GM08714 (cell line): Measurements from ENCODE around the gene RUNX1.

ENCODE experiments used
- H3K4me3 ChIP-seq: fragments of 200-500 bp; sonication (Bioruptor generic); 2 replicates; pipeline ENCODE4 v1.5.1; 2014; ENCODE audit warnings: mild to moderate bottlenecking, low read length, inconsistent platforms
- ZNF274 ChIP-seq: IDR thresholded peaks from 2 replicates; pipeline ENCODE4 v1.6.1; 2012; ENCODE audit warnings: mild to moderate bottlenecking, low read depth, low read length

Gene RUNX1

GRCh38 chr21:35036465-35037383, 12.4 kb downstream of the RUNX1 start:
- H3K4me3 ChIP-seq: no peak overlapping the region
- TF ChIP-seq ZNF274: no peak

- no peak for TF ChIP-seq ZNF274
- no peak overlapping the region for H3K4me3 ChIP-seq
Observed at GRCh38 chr21:35035581-35035980, 13.5 kb downstream of the RUNX1 start.

GRCh38 chr21:35035116-35035515, 14.0 kb downstream of the RUNX1 start:
- TF ChIP-seq ZNF274: no peak
- no peak overlapping the region for H3K4me3 ChIP-seq

GRCh38 chr21:35034203-35034926, 14.7 kb downstream of the RUNX1 start:
- TF ChIP-seq ZNF274: no peak
- no peak overlapping the region for H3K4me3 ChIP-seq

- H3K4me3 ChIP-seq: no peak overlapping the region
Observed at GRCh38 chr21:35032474-35033263, 16.4 kb downstream of the RUNX1 start.

GRCh38 chr21:35028451-35028978, 20.6 kb downstream of the RUNX1 start:
- TF ChIP-seq ZNF274: no peak
- no peak overlapping the region for H3K4me3 ChIP-seq

More at GRCh38 chr21:35032474-35033263, 16.4 kb downstream of the RUNX1 start:
- TF ChIP-seq ZNF274: no peak

GRCh38 chr21:35027563-35028450, 21.3 kb downstream of the RUNX1 start:
- H3K4me3 ChIP-seq: no peak overlapping the region
- TF ChIP-seq ZNF274: no peak

GRCh38 chr21:35026617-35027562, 22.2 kb downstream of the RUNX1 start:
- no peak for TF ChIP-seq ZNF274
- H3K4me3 ChIP-seq: peak overlapping the region; percentile 45; the same call in 1 of the 2 replicates

- TF ChIP-seq ZNF274: no peak
- H3K4me3 ChIP-seq: no peak overlapping the region
Observed at GRCh38 chr21:35026153-35026500, 23.0 kb downstream of the RUNX1 start.

GRCh38 chr21:35025206-35026152, 23.6 kb downstream of the RUNX1 start:
- no peak for TF ChIP-seq ZNF274
- H3K4me3 ChIP-seq: no peak overlapping the region

GRCh38 chr21:35024513-35024912, 24.6 kb downstream of the RUNX1 start:
- no peak for TF ChIP-seq ZNF274
- no peak overlapping the region for H3K4me3 ChIP-seq
